Measurements from ENCODE around the gene SLC35A1.
"Not testable (repeated sequence)": the region's sequence is repeated elsewhere in the genome, so short reads cannot be mapped to it uniquely, and the experiment has no call there.

SLC35A1 gene

GRCh38 chr6:87472525-87473418 is at the start of gene SLC35A1:
SLC35A1 (plus strand) TSS chr6:87472974; CDS start chr6:87473004, 30 bp downstream.
- DNase-seq: peak; percentile 85

GRCh38 chr6:87426789-87427188 is 46.0 kb upstream of the SLC35A1 start:
- DNase-seq: no peak

GRCh38 chr6:87430499-87430898 is 42.3 kb upstream of the SLC35A1 start:
- DNase-seq: no peak

- DNase-seq: no peak
Measured at GRCh38 chr6:87431263-87431662, 41.5 kb upstream of the SLC35A1 start.

GRCh38 chr6:87436435-87436834 is 36.3 kb upstream of the SLC35A1 start:
- DNase-seq: no peak

GRCh38 chr6:87441711-87442110 is 31.1 kb upstream of the SLC35A1 start:
- DNase-seq: no peak

GRCh38 chr6:87444362-87444761 is 28.4 kb upstream of the SLC35A1 start:
- no peak for DNase-seq

GRCh38 chr6:87465051-87465450 is 7.7 kb upstream of the SLC35A1 start:
- no peak for DNase-seq

GRCh38 chr6:87473419-87473903 is 687 bp downstream of the SLC35A1 start:
- DNase-seq: no peak

GRCh38 chr6:87481931-87482330 is 9.2 kb downstream of the SLC35A1 start:
- no peak for DNase-seq

- no peak for DNase-seq
Measured at GRCh38 chr6:87482366-87482765, 9.6 kb downstream of the SLC35A1 start.

GRCh38 chr6:87483929-87484328 is 11.2 kb downstream of the SLC35A1 start:
- no peak for DNase-seq

GRCh38 chr6:87484491-87484890 is 11.7 kb downstream of the SLC35A1 start:
- no peak for DNase-seq

GRCh38 chr6:87487555-87487954 is 14.8 kb downstream of the SLC35A1 start:
- no peak for DNase-seq

GRCh38 chr6:87489326-87489725 is 16.6 kb downstream of the SLC35A1 start:
- DNase-seq: not testable (repeated sequence)

GRCh38 chr6:87494761-87495422 is 22.1 kb downstream of the SLC35A1 start:
- DNase-seq: no peak

- no peak for DNase-seq
Measured at GRCh38 chr6:87498048-87498447, 25.3 kb downstream of the SLC35A1 start.

GRCh38 chr6:87501809-87502572 is 29.2 kb downstream of the SLC35A1 start:
- no peak for DNase-seq

- no peak for DNase-seq
Measured at GRCh38 chr6:87504441-87504840, 31.7 kb downstream of the SLC35A1 start.

GRCh38 chr6:87514831-87515230 is 42.1 kb downstream of the SLC35A1 start:
- no peak for DNase-seq

GRCh38 chr6:87518453-87518852 is 45.7 kb downstream of the SLC35A1 start:
- DNase-seq: no peak

- DNase-seq: no peak
Measured at GRCh38 chr6:87522686-87523085, 49.9 kb downstream of the SLC35A1 start.

GRCh38 chr6:87529221-87529620 is 56.4 kb downstream of the SLC35A1 start:
- DNase-seq: no peak
